Measurements from ENCODE around the gene SPTBN1.

DNA sequence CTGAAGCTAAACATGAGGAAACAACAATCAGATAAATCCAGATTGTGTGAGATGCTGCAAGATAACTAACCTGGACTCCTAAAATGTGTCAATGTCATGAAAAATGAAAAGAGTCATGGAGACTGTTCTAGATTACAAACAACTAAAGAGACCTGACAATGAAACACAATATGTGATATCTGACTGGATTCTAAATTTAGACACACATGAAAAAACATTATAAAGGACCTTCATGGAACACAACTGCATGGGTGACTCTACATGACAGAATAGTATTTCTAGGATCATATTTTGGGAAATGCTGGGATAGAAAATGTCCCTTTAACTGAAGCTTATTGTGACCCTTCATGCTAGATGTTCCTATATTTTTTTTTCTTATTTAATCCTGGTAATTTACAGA is 18.5 kb upstream of the SPTBN1 start:
- TF ChIP-seq, protein P1, sequence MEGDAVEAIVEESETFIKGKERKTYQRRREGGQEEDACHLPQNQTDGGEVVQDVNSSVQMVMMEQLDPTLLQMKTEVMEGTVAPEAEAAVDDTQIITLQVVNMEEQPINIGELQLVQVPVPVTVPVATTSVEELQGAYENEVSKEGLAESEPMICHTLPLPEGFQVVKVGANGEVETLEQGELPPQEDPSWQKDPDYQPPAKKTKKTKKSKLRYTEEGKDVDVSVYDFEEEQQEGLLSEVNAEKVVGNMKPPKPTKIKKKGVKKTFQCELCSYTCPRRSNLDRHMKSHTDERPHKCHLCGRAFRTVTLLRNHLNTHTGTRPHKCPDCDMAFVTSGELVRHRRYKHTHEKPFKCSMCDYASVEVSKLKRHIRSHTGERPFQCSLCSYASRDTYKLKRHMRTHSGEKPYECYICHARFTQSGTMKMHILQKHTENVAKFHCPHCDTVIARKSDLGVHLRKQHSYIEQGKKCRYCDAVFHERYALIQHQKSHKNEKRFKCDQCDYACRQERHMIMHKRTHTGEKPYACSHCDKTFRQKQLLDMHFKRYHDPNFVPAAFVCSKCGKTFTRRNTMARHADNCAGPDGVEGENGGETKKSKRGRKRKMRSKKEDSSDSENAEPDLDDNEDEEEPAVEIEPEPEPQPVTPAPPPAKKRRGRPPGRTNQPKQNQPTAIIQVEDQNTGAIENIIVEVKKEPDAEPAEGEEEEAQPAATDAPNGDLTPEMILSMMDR (IDR thresholded peaks at IDR 0.05; ENCODE audit: borderline replicate concordance, extremely low read depth, low read length, poor library complexity, severe bottlenecking), result no peak
- TF ChIP-seq EZH2 (IDR thresholded peaks at IDR 0.05; ENCODE audit: borderline replicate concordance, low read depth, low read length, severe bottlenecking), result no peak

Data from DND-41 (cell line).